ENCODE measurements around the gene CTDP1.
"Not testable (repeated sequence)": the region's sequence is repeated elsewhere in the genome, so short reads cannot be mapped to it uniquely, and the experiment has no call there.

The CTDP1 gene

DNA sequence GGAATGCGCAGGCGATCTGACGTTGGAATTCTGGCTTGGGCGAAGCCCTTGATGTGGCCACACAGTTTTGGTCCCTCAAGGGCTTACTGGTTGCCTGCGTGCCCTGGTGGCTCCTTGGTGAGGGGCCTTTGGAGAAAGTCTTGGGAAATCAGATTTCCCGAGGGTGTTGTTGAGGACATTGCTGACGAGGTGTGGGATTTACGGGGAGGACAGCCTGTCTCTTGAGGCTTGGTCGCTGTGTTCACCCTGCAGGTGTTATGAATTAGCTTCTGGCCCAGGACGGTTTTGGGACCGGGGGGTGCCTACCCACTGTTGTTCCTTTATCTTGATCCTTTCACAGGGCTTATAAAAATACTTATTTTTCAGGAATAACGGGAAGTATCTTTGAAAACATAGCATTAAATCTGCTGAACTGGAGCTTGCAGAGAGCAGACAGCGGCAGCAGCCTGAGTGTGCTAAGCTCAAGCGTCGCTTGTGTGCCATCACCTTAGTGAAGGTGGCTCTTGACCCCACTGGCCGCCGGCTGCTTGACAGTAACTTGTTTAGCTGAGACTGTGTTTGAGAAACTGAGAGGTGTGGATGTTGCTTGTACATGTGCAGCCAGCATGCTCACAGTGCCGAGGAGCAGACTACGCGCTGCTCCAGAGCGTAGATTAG, 4.2 kb downstream of the CTDP1 start:
- no peak for DNase-seq

DNA sequence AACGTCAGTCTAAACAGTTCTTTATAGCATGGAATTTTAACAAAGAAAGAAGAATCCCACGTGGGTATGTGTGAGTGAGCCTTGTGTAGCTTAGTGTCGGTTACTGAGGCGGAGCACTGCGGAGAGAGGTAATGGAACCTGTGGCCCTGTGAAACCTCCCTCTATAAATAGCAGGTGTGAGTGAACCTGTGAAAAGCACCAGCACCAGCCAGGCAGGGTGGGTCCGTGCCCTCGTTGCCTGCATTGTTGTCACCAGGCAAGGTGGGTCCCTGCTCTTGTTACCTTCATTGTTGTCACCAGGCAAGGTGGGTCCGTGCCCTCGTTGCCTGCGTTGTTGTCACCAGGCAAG, 4.7 kb downstream of the CTDP1 start:
- DNase-seq = no peak

DNA sequence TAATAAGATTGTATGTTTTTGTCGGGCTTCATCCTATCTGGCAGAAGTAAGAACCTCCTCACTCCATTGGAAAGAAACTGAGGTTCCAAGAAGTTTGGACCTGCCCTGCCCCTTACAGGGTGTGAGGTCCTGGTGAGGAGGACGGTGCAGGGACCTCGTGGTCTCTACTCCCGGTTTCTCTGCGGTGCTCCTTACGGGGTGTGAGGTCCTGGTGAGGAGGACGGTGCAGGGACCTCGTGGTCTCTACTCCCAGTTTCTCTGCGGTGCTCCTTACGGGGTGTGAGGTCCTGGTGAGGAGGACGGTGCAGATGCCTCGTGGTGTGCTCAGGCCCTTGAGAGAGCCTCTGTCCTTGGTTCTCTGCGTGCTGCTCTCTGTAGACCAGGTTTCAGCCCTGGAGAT, 5.2 kb downstream of the CTDP1 start:
- DNase-seq = no peak

GRCh38 chr18:79685281-79685680, 5.7 kb downstream of the CTDP1 start:
- no peak for DNase-seq

- no peak for DNase-seq
These were observed 6.4 kb downstream of the CTDP1 start for GRCh38 chr18:79685971-79686370.

GRCh38 chr18:79687806-79688205, 8.2 kb downstream of the CTDP1 start:
- DNase-seq = peak; percentile 51

- no peak for DNase-seq
These were observed 10.5 kb downstream of the CTDP1 start for GRCh38 chr18:79690071-79690470.

DNA sequence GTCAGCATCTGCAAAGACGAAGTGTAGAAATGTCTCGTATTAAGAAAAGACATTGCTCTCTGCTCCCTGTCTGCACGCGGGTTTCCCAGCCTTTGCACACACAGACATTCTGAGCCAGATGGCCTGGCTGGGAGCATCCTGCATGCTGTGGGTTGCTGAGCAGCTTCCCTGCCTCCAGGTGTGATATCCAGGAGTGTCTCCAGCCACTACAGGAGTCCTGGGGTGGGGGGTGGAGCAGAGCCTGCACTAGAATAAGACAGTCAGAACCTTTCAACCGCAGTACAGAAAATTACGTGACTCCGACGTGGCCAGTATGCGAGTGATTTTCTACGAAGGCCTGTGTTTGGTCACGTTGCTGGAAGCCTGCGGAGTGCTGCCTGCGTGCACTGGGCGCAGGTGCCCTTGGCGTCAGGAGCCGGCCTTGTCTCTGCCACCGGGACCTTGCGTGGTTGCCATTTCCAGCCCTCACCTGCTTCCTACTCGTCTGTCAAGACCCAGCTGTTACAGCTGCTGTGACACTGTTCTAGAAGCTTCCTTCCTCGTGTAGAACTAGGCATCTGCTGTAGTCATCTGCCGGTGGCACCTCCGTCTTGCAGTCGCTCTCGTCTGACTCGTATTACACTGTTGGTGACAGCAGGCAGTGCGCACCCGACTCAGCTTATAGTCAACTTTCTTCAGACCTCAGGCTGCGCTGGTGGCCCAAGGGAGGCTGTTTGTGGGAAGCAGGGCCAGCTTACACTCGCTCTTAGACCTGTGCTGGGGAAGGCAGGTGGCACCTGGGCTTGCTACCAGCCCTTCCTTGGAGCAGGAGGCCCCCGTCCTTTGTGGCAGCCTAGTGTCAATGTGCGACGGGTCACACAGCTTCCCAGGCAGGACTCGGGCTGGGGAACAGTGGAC, 11.2 kb downstream of the CTDP1 start:
- DNase-seq = no peak

GRCh38 chr18:79692056-79692455, 12.5 kb downstream of the CTDP1 start:
- no peak for DNase-seq

DNA sequence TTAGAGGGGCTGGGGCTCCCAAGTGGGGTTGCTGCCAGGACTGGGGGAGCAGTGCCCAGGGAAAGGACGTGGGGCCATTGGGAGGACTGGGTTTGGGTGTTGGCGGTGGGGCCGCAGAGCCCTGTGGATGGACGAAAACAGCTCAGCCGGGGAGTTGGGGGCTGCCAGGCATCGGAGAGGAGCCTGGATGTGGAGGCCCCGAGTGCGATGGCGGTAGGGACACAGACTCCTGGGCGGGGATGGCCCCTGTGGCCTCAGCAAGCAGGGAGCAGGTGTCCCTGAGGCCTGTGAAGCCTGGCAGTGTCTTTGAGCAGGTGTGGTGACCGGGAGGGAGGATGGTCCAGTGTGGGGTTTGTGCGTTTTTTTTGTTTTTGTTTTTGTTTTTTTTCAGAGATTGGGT, 13.3 kb downstream of the CTDP1 start:
- DNase-seq = no peak

- DNase-seq = no peak
These were observed 14.1 kb downstream of the CTDP1 start for GRCh38 chr18:79693561-79694205.

- not testable (repeated sequence) for DNase-seq
These were observed 14.7 kb downstream of the CTDP1 start for GRCh38 chr18:79694206-79694894.

DNA sequence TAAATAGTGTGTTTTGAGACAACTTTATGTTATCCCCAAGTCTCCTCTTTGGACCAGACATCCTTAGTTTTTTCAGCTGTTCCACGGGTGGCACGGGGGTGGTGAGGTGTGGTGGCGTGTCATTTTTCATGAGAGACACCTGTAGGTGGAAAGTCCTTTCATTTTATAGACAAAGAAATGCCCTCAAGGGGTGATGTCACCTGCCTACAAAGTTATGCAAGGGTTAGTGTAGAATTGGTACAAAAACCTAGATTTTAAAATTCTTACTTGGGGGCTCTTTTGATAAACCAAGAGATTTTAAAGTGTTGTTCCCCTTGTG, 15.3 kb downstream of the CTDP1 start:
- no peak for DNase-seq

- peak; percentile 14 for DNase-seq
These were observed 15.7 kb downstream of the CTDP1 start for GRCh38 chr18:79695269-79695668.

DNA sequence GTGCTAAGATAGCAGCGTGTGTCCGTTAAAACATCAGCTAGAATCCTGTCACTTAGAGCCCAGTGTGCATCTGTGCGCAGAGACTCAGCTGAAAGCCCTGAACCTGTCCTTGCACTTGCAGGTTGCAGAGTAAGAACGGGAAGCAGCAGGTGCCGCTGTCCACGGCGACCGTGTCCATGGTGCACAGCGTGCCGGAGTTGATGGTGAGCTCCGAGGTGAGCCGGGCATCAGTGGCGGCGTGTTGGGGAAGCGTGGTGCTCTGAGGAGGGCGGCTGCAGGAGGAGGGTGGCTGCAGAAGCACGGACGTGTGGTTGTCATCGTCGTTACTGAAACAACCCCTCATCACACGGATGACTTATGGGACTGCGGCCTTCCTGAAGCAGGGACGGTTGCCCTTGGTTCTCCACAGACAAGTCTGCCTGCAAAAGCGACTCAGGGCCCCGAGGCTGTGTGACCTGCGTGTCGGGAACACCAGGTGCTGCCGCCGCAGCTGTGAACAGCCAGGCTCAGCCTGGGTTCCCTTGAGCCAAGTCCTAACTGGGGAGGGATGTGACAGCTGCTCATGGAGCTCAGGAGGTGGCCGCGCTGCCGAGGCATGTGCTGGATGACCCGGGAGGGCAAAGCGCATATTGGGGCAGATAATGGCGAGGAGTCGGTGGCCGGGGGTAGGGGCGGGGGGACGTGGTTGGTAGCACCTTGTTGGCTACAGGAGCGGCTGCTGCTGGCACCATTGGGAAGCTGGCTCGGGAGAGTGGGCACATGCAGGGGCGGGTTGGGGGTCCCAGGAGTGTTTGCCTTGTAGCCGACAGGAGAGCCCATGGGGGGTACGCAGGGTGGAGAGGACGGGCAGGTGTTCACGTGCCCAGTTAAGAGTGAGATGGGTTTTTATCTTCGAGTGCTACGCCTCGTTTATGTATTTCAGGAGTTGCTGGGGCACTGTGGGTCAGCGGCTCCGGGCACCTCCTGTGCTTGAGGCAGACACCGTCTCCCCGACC, 16.6 kb downstream of the CTDP1 start:
- DNase-seq = no peak

DNA sequence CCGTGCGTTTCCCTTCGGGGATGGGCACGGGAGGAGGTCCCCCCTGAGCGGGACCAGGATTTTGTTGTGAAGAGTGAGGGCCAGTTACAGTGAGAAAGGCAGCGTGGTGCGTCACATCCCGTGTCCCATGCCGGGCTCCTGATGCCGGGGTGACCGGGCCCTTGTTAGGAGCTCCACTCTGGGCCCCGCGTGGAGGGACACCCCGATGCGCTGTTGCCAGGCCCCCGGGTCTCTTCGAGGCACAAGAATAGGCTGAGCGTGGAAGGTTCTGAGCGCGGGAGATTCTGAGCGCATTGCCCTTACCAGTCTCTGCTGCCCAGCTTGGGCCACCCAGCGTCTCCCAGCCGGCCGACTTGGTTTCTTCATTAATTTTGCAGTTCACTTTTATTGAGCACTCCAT, 17.6 kb downstream of the CTDP1 start:
- no peak for DNase-seq

DNA sequence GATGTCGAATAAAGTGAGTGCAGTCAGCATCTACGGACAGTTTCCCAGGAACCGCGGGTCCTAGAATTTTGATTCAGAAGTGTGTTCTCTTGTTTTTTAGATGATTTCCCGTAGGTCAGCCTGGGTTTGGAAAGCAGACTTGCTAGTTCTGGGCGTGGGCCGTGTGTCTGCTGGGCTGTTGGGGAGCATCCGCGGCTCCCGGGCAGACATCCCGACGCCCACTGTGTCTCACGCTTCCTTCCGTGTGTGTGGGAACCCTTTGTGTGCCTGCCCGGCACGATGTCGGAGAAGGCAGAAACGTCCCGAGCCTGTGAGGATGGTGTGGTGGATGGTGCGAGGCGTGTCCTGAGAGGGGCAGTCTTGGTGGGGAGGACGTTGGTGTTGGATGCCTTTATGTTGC, 18.4 kb downstream of the CTDP1 start:
- no peak for DNase-seq

GRCh38 chr18:79698668-79699335, 19.2 kb downstream of the CTDP1 start:
- DNase-seq = no peak

GRCh38 chr18:79699653-79700052, 20.1 kb downstream of the CTDP1 start:
- DNase-seq = no peak

GRCh38 chr18:79702906-79703305, 23.3 kb downstream of the CTDP1 start:
- DNase-seq = no peak

DNA sequence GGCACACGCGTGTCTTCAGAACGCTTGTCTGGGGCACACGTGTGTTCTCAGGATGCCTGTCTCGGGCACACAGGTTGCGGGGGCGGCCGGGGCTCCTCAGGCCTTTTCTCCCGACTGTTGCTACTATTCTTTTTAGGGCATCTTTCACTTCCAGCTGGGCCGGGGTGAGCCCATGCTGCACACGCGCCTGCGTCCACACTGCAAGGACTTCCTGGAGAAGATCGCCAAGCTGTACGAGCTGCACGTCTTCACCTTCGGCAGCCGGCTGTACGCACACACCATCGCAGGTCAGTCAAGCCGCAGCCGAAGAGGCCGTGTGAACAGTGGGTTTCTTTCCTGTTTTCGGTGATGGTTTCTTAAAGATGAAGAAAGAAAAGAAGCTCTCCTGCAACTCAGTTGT, 25.0 kb downstream of the CTDP1 start:
- no peak for DNase-seq

All from fibroblast of skin of back (primary cell).